Smooth muscle cell of the brain vasculature (primary cell): ENCODE measurements around the gene ADSS1.
"Not testable (repeated sequence)": the region's sequence is repeated elsewhere in the genome, so short reads cannot be mapped to it uniquely, and the experiment has no call there.

Experiments
- DNase-seq: peaks from one replicate; pipeline ENCODE4 v3.0.0-alpha.2; 2012; ENCODE audit warnings: low read depth, low spot score

ADSS1 gene

GRCh38 chr14:104717137-104717536 is 6.9 kb upstream of the ADSS1 start:
- DNase-seq = no peak

GRCh38 chr14:104717646-104718045 is 6.4 kb upstream of the ADSS1 start:
- no peak for DNase-seq

- no peak for DNase-seq
Measured at GRCh38 chr14:104718147-104718546, 5.9 kb upstream of the ADSS1 start.

GRCh38 chr14:104718871-104719270 is 5.2 kb upstream of the ADSS1 start:
- no peak for DNase-seq

GRCh38 chr14:104719343-104719742 is 4.7 kb upstream of the ADSS1 start:
- no peak for DNase-seq

- DNase-seq = no peak
Measured at GRCh38 chr14:104721505-104722431, 2.3 kb upstream of the ADSS1 start.

- no peak for DNase-seq
Measured at GRCh38 chr14:104722938-104723650, 935 bp upstream of the ADSS1 start.

- no peak for DNase-seq
Measured at GRCh38 chr14:104724407-104724980, 465 bp downstream of the ADSS1 start.

- no peak for DNase-seq
Measured at GRCh38 chr14:104724981-104725771, 1.1 kb downstream of the ADSS1 start.

GRCh38 chr14:104725772-104726548 is 1.9 kb downstream of the ADSS1 start:
- no peak for DNase-seq

- no peak for DNase-seq
Measured at GRCh38 chr14:104726600-104727451, 2.8 kb downstream of the ADSS1 start.

- DNase-seq = no peak
Measured at GRCh38 chr14:104728631-104729030, 4.6 kb downstream of the ADSS1 start.

GRCh38 chr14:104729176-104729834 is 5.3 kb downstream of the ADSS1 start:
- DNase-seq = not testable (repeated sequence)

GRCh38 chr14:104729835-104730181 is 5.8 kb downstream of the ADSS1 start:
- DNase-seq = no peak

- DNase-seq = no peak
Measured at GRCh38 chr14:104730487-104730886, 6.5 kb downstream of the ADSS1 start.

- no peak for DNase-seq
Measured at GRCh38 chr14:104731320-104732294, 7.6 kb downstream of the ADSS1 start.

- no peak for DNase-seq
Measured at GRCh38 chr14:104732355-104732804, 8.4 kb downstream of the ADSS1 start.
